GM19193 (cell line): ENCODE measurements around the gene OMP.

ENCODE experiments used
- POLR2A ChIP-seq: IDR thresholded peaks from 4 replicates; pipeline ENCODE4 v1.6.1; 2011; ENCODE audit not compliant: insufficient read depth, insufficient read length; ENCODE audit errors: extremely low read depth

OMP gene

DNA sequence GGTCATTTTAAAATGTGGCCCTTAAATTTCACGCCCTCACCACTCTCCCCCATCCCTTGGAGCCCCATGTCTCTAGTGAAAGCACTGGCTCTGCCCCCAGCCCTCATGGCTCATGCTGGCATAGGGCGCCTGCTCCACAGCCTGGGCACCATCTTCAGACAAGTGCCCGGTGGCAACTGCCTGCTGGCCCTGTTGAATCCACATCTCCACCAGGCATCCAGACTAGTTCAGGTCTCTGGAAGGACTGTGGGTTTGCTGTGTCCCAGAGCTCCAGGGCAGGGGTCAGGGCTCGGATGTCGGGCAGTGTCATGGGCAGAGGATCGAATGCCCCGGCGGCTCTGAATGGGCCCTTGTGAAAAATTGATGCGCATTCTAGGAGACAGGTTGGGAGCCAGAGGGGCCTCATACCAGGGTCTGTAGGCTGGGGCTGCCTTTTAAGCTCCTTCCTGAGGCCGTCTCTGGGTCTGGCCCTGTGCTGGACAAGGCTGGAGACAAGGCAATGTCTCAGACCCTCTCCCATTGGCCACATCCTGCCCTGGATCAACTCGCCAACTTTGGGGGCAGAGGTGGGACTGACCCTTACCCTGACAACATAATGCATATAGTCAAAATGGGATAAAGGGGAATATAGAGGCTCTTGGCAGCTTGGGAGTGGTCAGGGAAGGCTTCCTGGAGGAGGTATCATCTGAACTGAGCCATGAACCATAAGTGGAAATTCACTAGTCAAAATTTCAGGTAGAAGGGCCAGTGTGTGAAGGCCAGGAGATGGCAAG lies 26.6 kb downstream of the OMP start:
- no peak for TF ChIP-seq POLR2A

DNA sequence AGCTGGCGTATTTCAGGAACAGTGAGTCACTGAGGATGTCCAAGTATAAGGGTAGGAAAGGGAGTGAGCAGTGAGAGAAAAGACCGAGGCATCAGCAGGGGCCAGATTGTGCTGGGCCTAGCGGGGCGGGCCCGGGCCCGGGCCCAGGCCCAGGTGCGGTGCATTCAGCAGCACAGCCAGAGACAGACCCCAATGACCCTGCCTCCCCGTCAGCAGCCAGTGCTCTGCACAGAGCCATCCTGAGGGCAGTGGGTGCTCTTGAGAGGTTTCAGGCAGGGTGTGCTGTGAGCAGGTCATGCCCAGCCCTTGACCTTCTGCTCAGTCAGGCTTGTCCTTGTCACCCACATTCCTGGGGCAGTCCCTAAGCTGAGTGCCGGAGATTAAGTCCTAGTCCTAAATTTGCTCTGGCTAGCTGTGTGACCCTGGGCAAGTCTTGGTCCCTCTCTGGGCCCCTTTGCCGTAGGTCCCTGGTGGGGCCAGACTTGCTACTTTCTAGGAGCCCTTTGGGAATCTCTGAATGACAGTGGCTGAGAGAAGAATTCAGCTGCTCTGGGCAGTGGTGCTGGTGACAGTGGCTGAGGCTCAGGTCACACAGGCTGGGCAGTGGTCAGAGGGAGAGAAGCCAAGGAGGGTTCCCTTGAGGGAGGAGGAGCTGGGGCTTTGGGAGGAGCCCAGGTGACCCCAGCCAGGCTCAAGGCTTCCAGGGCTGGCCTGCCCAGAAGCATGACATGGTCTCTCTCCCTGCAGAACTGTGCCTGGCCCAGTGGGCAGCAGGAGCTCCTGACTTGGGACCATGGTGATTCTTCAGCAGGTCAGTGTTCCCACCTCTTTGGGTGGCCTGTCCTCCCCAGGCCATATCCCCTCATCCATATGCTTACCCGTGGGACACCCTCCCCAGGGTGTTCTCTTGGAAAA lies 27.5 kb downstream of the OMP start:
- no peak for TF ChIP-seq POLR2A

DNA sequence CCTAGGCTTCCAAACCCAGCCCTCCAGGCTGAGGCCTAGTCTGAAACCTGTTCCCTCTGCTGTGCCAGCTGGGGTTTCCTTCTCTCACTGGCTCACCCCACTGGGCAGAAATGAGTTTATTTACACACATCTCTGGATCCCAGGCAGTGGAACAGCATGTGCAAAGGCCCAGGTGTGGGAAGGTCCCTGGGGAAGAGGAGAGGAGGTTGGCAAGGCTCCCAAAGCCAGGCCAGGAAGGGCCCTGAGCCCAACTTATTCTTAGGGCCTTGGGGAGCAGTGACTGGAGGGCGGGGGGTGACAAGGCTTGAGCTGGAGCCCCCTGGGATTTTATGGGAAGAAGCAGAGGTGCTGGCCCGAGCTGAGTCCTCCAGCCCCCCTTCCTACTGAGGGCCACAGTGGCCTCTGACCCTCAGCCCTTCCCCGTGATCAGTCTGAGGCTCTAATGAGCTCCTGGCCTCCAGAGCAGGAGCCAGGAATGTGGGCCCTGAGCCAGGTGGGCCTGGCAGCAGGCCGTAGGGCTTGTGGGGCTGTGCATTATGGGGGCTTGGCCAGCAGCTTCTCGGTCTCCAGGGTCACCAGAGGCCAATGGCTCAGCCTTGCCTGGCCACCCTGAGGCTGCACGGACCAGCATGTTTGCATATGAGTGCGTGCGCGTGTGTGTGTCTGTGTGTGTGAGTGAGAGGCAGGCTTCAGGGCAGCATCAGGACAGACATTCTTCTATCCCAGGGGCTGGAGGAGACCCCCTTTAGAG lies 28.3 kb downstream of the OMP start:
- TF ChIP-seq POLR2A: no peak

DNA sequence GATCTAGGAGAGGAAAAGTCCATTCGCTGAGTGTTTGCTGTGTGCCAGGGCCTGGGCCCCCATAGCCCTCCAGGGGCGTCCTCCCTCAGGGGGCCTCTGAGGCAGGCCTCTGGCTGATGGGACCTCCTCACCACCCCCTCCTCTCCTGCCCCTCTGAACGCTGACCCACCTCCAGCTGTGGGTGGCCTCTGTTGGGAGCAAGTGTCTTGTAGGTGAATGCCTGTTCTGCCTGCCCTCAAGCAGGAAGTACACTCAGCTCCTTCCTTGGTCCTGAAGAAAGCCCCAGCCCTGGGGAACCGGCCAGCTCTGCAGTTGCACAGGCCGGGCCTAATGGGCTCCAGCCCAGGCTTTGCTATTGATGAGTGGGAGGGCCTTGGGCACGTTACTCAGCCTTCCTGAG lies 28.9 kb downstream of the OMP start:
- no peak for TF ChIP-seq POLR2A

DNA sequence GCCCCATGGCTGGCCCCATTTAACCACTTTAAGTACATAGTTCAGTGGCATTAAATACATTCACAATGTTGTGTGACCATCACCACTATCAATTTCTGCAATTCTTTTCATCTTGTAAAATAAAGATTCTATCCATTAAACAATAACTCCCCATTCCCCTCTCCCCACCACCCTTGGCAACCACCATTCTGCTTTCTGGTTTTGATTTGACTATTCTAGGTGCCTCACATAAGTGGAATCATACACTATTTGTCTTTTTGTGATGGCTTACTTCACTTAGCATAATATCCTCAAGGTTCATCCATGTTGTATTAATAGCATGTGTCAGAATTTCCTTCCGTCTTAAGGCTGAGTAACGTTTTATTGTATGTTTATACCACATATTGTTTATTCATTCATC lies 32.4 kb downstream of the OMP start:
- no peak for TF ChIP-seq POLR2A

DNA sequence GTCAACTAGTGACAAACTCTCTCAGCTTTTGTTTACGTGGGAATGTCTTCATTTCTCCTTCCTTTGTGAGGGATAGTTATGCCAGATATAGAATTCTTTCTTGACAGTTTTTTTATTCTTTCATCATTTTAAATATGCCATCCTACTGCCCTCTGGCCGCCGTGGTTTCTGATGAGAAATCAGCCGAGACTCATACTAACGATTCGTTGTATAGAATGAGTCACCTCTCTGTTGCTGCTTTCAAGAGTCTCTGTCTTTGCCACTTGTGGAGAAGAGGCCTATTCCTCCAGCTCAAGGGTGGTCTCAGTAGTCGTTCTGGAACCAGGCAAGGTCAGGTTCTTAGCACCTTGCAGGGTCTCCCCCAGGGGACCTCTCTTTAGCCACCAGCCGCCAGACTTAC lies 33.4 kb downstream of the OMP start:
- TF ChIP-seq POLR2A: no peak

DNA sequence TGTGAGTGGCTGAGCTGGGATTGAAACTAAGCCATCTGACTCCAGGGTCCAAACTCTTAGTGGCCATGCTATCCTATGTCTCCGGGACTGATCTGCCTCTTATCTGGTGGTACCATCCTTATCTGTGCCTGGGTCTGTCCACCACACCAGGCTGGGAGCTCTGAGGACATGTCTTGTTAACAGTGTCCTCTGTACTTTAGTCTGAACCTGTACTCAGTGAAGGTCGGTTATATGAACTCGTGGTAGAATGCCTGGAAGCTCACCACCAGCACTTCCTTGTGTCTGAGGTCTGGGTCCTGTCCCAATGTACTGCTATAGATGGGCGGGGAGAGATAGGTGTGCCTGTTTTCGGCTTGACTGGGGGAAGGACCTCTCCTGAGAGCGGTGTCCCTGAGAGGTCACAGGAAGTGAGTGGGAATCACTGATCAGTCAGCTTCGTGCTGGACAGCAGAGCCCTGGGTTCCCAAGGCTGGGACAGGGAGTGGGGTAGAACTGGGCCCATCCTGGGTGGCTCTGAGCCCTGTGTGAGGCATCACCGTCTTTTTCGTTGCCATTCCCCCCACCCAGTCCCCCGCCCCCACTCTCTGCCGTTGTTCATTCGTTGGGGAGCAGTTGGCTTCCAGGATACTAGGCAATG lies 34.3 kb downstream of the OMP start:
- no peak for TF ChIP-seq POLR2A

DNA sequence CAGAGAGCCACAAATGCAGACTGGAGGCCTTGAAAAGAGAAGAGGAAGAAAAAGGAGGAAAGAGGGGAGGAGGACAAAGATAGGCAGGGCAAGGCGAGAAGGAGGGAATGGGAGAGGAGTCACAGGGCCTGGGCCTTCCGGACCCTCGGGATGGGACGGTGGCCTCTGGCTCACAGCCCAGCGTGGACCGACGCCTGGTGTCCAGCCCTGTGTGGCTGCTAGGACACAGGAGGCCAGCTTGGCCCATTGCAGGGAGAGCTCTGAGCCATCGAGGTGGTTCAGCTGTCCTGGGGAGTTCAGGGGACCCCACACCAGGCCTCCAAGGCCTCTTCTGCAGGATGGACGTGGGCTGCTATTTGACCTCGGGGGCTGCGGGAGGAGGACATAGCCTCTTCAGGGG lies 34.8 kb downstream of the OMP start:
- TF ChIP-seq POLR2A: no peak

DNA sequence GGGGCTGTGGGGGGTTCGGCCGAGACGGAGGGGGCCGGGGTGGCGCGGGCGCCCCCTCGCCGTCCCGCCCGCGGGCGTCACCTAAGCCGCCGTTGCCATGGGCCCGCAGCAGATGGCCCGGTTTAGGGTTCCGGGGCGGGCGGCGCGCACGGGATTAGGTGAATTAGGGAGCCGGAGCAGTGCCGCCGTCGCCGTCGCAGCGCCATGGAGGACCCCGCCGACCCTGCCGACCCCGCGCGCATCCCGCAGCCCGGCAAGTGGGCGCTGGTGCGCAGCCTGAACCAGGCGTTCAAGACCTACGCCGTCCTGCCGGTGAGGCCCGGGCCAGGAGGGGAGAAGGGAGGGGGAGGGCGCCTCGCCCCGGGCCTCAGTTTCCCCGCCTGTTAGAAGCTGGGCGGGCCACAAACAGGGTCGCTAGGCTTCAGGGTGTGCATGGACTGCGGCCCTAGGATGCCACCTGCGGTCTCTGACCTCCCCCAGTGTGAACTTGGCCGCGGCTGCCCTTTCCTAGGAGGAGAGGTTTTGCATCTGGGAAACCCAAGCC lies 35.5 kb downstream of the OMP start:
- no peak for TF ChIP-seq POLR2A

DNA sequence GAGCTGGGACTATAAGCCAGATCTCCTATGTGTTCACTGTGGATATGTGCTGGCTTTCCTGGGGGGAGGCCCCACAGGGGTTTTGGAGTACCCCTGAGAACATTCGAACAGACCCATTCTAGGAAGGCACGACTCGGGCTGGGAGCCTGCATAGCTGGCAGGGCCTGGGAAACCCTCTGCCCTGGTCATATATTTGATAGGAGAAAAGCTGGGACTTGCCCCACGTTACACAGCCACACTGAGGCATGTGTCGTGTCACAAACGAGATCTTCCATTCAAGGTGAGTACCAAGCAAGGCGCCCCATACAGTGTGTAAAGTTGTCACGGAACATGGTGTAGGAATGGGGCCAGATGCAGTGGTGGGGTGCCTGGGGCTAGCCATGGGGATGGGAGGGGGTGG lies 36.6 kb downstream of the OMP start:
- TF ChIP-seq POLR2A: no peak

DNA sequence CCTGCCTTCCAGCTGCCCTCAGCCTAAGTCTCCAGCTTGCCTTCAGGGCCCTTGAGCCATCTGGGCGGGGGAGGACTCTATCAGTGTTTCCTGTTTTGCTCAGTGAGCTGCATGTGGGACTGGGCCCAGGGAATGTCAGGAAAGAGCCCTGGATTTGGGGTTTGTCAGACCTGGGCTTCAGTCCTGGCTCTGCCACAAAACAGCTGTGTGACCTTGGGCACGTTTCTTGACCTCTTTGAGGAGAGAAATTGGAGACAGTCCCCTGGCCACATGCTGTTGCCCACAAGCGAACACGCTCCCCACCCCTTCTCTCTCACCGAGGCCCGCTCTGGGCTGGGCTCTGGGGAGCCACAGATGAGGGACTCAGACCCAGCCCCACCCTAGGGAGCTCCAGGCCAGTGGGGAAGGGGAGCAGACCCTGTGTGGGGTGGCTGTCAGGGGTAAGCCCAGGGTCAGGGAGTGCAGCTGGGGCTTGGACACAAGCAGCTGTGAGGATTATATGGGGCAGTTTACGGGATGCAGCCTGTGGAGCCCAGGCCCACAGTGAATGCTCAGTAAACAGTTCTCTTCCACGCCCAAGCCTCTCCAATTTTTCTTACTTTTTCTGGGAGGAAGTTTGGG lies 37.7 kb downstream of the OMP start:
- no peak for TF ChIP-seq POLR2A

DNA sequence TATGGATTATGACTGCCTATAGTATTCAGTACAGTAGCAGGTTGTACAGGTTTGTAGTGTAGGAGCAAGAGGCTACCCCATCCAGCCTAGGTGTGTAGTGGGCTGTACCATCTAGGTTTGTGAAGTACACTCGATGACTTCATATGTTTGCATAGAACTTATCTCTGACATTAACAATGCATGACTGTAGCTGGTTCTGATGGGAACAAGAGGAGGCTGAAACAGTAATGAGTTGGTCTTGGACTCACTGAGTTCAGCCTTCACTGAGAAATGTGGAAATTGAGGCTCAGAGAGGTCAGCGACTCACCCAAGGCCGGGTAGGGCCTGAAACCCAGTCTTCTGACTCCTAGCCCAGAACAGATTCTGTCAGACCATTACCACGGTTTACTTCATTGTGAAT lies 38.4 kb downstream of the OMP start:
- no peak for TF ChIP-seq POLR2A

DNA sequence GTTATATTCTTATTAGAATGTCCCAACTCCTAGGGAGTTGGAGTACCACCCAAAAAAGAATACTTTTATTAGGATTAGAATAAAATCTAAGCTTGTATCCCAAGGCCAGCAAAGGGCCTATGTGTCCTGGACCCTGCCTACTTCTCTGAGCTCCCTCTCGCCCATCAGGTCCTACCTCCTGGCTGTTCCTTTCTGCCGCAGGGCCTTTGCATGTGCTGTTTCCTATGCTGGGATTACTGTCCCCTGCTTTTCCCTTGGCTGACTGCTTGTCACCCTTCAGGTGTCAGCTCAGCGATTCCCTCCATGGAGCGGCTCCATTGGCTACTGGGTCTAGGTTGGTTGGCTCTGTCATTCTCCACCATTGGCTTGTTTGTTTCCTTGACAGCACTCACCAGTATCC lies 38.8 kb downstream of the OMP start:
- TF ChIP-seq POLR2A: no peak
